SHP77 treated with DMSO at 0.1 percent for 48 hours (cell line): Measurements from ENCODE around the gene EPHB1.
"Not testable (repeated sequence)": the region's sequence is repeated elsewhere in the genome, so short reads cannot be mapped to it uniquely, and the experiment has no call there.

ENCODE experiments used
- DNase-seq: peaks from one replicate; lab custom pipeline; 2025; lab: John Stamatoyannopoulos, UW

The EPHB1 gene

GRCh38 chr3:134952371-134952770 is 157.3 kb downstream of the EPHB1 start:
- no peak for DNase-seq

- no peak for DNase-seq
These were observed 160.8 kb downstream of the EPHB1 start for GRCh38 chr3:134955874-134956273.

- no peak for DNase-seq
These were observed 161.3 kb downstream of the EPHB1 start for GRCh38 chr3:134956395-134956794.

- DNase-seq = no peak
These were observed 161.8 kb downstream of the EPHB1 start for GRCh38 chr3:134956844-134957243.

GRCh38 chr3:134959516-134959915 is 164.5 kb downstream of the EPHB1 start:
- no peak for DNase-seq

GRCh38 chr3:134964226-134964625 is 169.2 kb downstream of the EPHB1 start:
- no peak for DNase-seq

GRCh38 chr3:134965865-134966481 is 170.9 kb downstream of the EPHB1 start:
- DNase-seq = no peak

- DNase-seq = no peak
These were observed 175.8 kb downstream of the EPHB1 start for GRCh38 chr3:134970895-134971294.

GRCh38 chr3:134971306-134971705 is 176.2 kb downstream of the EPHB1 start:
- DNase-seq = no peak

- DNase-seq = not testable (repeated sequence)
These were observed 176.8 kb downstream of the EPHB1 start for GRCh38 chr3:134971907-134972306.

GRCh38 chr3:134972836-134973455 is 177.9 kb downstream of the EPHB1 start:
- DNase-seq = no peak

- DNase-seq = no peak
These were observed 179.6 kb downstream of the EPHB1 start for GRCh38 chr3:134974624-134975023.

GRCh38 chr3:134976948-134977347 is 181.9 kb downstream of the EPHB1 start:
- no peak for DNase-seq

GRCh38 chr3:134978658-134979057 is 183.6 kb downstream of the EPHB1 start:
- no peak for DNase-seq

- DNase-seq = no peak
These were observed 191.0 kb downstream of the EPHB1 start for GRCh38 chr3:134985864-134986715.

GRCh38 chr3:134988666-134989065 is 193.6 kb downstream of the EPHB1 start:
- DNase-seq = no peak

- DNase-seq = no peak
These were observed 195.9 kb downstream of the EPHB1 start for GRCh38 chr3:134991003-134991402.

- DNase-seq = no peak
These were observed 196.5 kb downstream of the EPHB1 start for GRCh38 chr3:134991472-134992010.

- no peak for DNase-seq
These were observed 197.1 kb downstream of the EPHB1 start for GRCh38 chr3:134992180-134992579.

GRCh38 chr3:134992586-134992985 is 197.5 kb downstream of the EPHB1 start:
- no peak for DNase-seq

GRCh38 chr3:134993011-134993410 is 198.0 kb downstream of the EPHB1 start:
- DNase-seq = no peak

GRCh38 chr3:134998158-134998557 is 203.1 kb downstream of the EPHB1 start:
- no peak for DNase-seq

- DNase-seq = no peak
These were observed 203.8 kb downstream of the EPHB1 start for GRCh38 chr3:134998855-134999254.
